HepG2 (cell line): ENCODE results near the gene SVBP. TPM values are rescaled to one million over a fixed set of nuclear protein-coding genes. Genes with fewer than 3 reads are reported as not detected.

Source experiments
- ATAC-seq: fragments of 200-7000 bp; cut with Tn5 transposase; 3 replicates; pipeline ENCODE4 v1.9.1; 2020; ENCODE audit warnings: mild to moderate bottlenecking, moderate library complexity
- BruUV-seq: library from RNA; stranded (reverse); fragments of 400-500 nt; replicated peaks from 2 replicates; lab custom pipeline; 2021; lab: Mats Ljungman, UMichigan
- CTCF ChIA-PET: fragments of 300-600 bp; formaldehyde crosslinking; extraction: SDS; loops from one replicate; lab custom pipeline; 2021; ENCODE audit warnings: low total read pairs, inconsistent platforms, low intra/inter-chr PET ratio; lab: Yijun Ruan, JAX
- POLR2A ChIA-PET: fragments of 350-600 bp; sonication (Branson Sonifier 250); formaldehyde crosslinking; loops from one replicate; lab custom pipeline; 2020; ENCODE audit warnings: antibody characterized with exemption, inconsistent platforms; lab: Yijun Ruan, JAX
- DNase-seq: peaks from one replicate; pipeline ENCODE4 v3.0.0-alpha.2; 2015; ENCODE audit warnings: low spot score
- FAIRE-seq: peaks from 3 replicates; lab custom pipeline; 2011; peaks lifted over from hg19 to GRCh38; lab: Jason Lieb, UNC
- H2AFZ ChIP-seq: one replicate; pipeline ENCODE4 v1.6.1; 2011; ENCODE audit warnings: low read length, inconsistent platforms
- H3K27ac ChIP-seq: fragments of 300-600 bp; 3 replicates; pipeline ENCODE4 v1.8.0; 2011; ENCODE audit warnings: mixed run types, mild to moderate bottlenecking, mixed read lengths, low read length, inconsistent platforms; ENCODE audit not compliant: insufficient read depth; ENCODE audit errors: extremely low read length
- H3K27me3 ChIP-seq, 2 experiments: fragments of 200-600 bp in 1 of 2; 2 replicates in 1 of 2; 3 replicates in 1 of 2; pipeline versions ENCODE4 v1.6.0 to v1.8.0; 2011; ENCODE audit warnings: low read length in 2 of 2, mild to moderate bottlenecking in 2 of 2, moderate library complexity in 2 of 2, inconsistent platforms in 1 of 2; ENCODE audit not compliant: insufficient read depth in 2 of 2, control insufficient read depth in 1 of 2
- H3K36me3 ChIP-seq, 2 experiments: fragments of 200-600 bp in 1 of 2; replicated peaks in 1 of 2; 2 replicates in 1 of 2; 3 replicates in 1 of 2; pipeline versions ENCODE4 v1.5.1 to v1.8.0; 2011; ENCODE audit warnings: low read length in 2 of 2, inconsistent platforms in 1 of 2; ENCODE audit not compliant: insufficient read depth in 2 of 2, control insufficient read depth in 1 of 2
- H3K4me1 ChIP-seq: 2 replicates; pipeline ENCODE4 v1.5.1; 2012; ENCODE audit warnings: low read length, inconsistent platforms; ENCODE audit not compliant: insufficient read depth
- H3K4me2 ChIP-seq: 2 replicates; pipeline ENCODE4 v1.6.0; 2011; ENCODE audit warnings: low read depth, low read length, inconsistent platforms
- H3K4me3 ChIP-seq, 3 experiments: fragments of 200-600 bp in 1 of 3; sonication (generic), shearing (Covaris generic) in 1 of 3; replicated peaks in 1 of 3; 2 replicates each; pipeline ENCODE4 v1.5.1; 2011 to 2016; ENCODE audit warnings: low read length in 3 of 3, inconsistent platforms in 2 of 3, low read depth in 2 of 3, mild to moderate bottlenecking in 2 of 3, control low read depth in 1 of 3, mixed read lengths in 1 of 3; ENCODE audit not compliant: insufficient read depth in 1 of 3
- H3K79me2 ChIP-seq: one replicate; pipeline ENCODE4 v1.6.1; 2011; ENCODE audit warnings: low read length, inconsistent platforms; ENCODE audit not compliant: insufficient read depth
- H3K9ac ChIP-seq: 2 replicates; pipeline ENCODE4 v1.6.0; 2011; ENCODE audit warnings: mild to moderate bottlenecking, low read depth, low read length, inconsistent platforms; ENCODE audit not compliant: insufficient read depth
- H3K9me3 ChIP-seq: 2 replicates; pipeline ENCODE4 v1.5.1; 2012; ENCODE audit warnings: mild to moderate bottlenecking, low read length
- H4K20me1 ChIP-seq: 2 replicates; pipeline ENCODE4 v1.6.0; 2011; ENCODE audit warnings: inconsistent platforms, mild to moderate bottlenecking, low read length, moderate library complexity; ENCODE audit not compliant: insufficient read depth
- DR1 ChIP-seq: sonication (generic); formaldehyde crosslinking; IDR thresholded peaks from 2 replicates; pipeline ENCODE4 v1.8.0; 2021; ENCODE audit warnings: mild to moderate bottlenecking, missing genetic modification reagents, inconsistent platforms
- KMT2A ChIP-seq: sonication (generic); formaldehyde crosslinking; IDR thresholded peaks from 2 replicates; pipeline ENCODE4 v1.4.0; 2020; ENCODE audit warnings: missing genetic modification reagents
- MATR3 ChIP-seq: sonication (generic); formaldehyde crosslinking; IDR thresholded peaks from 2 replicates; pipeline ENCODE4 v1.4.0; 2020; ENCODE audit warnings: missing genetic modification reagents
- NFE2 ChIP-seq: sonication (generic); formaldehyde crosslinking; IDR thresholded peaks from 2 replicates; pipeline ENCODE4 v1.4.0; 2020; ENCODE audit warnings: missing genetic modification reagents
- NR2C2 ChIP-seq: sonication (generic); formaldehyde crosslinking; IDR thresholded peaks from 2 replicates; pipeline ENCODE4 v1.4.0; 2020; ENCODE audit warnings: missing genetic modification reagents, mild to moderate bottlenecking, moderate library complexity, borderline replicate concordance
- POLR2A ChIP-seq, 2 experiments: IDR thresholded peaks; 2 replicates each; pipeline ENCODE4 v1.6.1; 2011; ENCODE audit warnings: low read depth in 2 of 2, low read length in 2 of 2, mild to moderate bottlenecking in 1 of 2, moderate library complexity in 1 of 2; ENCODE audit not compliant: insufficient read depth in 1 of 2
- POLR2AphosphoS5 ChIP-seq: IDR thresholded peaks from 2 replicates; pipeline ENCODE4 v1.6.1; 2012; ENCODE audit warnings: low read depth, low read length
- TARDBP ChIP-seq: sonication (generic); formaldehyde crosslinking; IDR thresholded peaks from 2 replicates; pipeline ENCODE4 v1.8.0; 2022; ENCODE audit warnings: mild to moderate bottlenecking, missing genetic modification reagents
- ZFP90 ChIP-seq: sonication (generic); formaldehyde crosslinking; IDR thresholded peaks from 2 replicates; pipeline ENCODE4 v1.8.0; 2022; ENCODE audit warnings: missing genetic modification reagents, mild to moderate bottlenecking, inconsistent platforms, borderline replicate concordance
- ZNF10 ChIP-seq: sonication (generic); formaldehyde crosslinking; IDR thresholded peaks from 2 replicates; pipeline ENCODE4 v1.4.0; 2020; ENCODE audit warnings: mild to moderate bottlenecking, low read depth, missing genetic modification reagents, borderline replicate concordance
- ZNF720 ChIP-seq: sonication (generic); formaldehyde crosslinking; IDR thresholded peaks from 2 replicates; pipeline ENCODE4 v1.4.0; 2020; ENCODE audit warnings: missing genetic modification reagents
- ZSCAN25 ChIP-seq: sonication (generic); formaldehyde crosslinking; IDR thresholded peaks from 2 replicates; pipeline ENCODE4 v1.8.0; 2022; ENCODE audit warnings: mild to moderate bottlenecking, missing genetic modification reagents
- WGBS: methylation state at CpG from one replicate; pipeline ENCODE4 v1.1.6; 2017; ENCODE audit warnings: low lambda C conversion rate; 5-methylcytosine and 5-hydroxymethylcytosine counted together
- in situ Hi-C: cut with HindIII; loops from 2 replicates; pipeline ENCODE4 v1.10.0; 2017; ENCODE audit warnings: low pct_unique_long_range_greater_than_20kb; ENCODE audit not compliant: extremely low pct_ligation_motif_present
- intact Hi-C: fragments of 100-400 bp; cut with micrococcal nuclease; formaldehyde crosslinking; loops from one replicate; pipeline ENCODE4 v1.10.0; 2022; ENCODE audit not compliant: unreplicated experiment
- polyA plus RNA-seq, 8 experiments: library from polyadenylated mRNA; depleted of rRNA in 3 of 8; stranded (reverse) in 7 of 8; unstranded in 1 of 8; fragments of >200 nt; fragmentation: Illumina TruSeq in 4 of 8; extraction: Trizol in 4 of 8; gene quantifications; 2 replicates each; pipeline versions ENCODE4 v1.2.1 to v1.2.3, GENCODE V29; 2011 to 2016; ENCODE audit warnings: low read depth in 4 of 8, missing spikeins in 1 of 8, mixed read lengths in 1 of 8; ENCODE audit not compliant: insufficient read depth in 1 of 8
- total RNA-seq, 5 experiments: library from RNA; depleted of rRNA; stranded (reverse); fragments of >200 nt; fragmentation: Illumina TruSeq; extraction: Trizol; gene quantifications; 2 replicates each; pipeline ENCODE4 v1.2.3, GENCODE V29; 2016; ENCODE audit warnings: low read depth in 1 of 5
- TF ChIP-seq, protein P1 (sequence below): sonication (generic); formaldehyde crosslinking; IDR thresholded peaks from 2 replicates; pipeline ENCODE4 v1.4.0; 2020; ENCODE audit warnings: missing genetic modification reagents
- TF ChIP-seq, protein P2 (sequence below): sonication (generic); formaldehyde crosslinking; IDR thresholded peaks from 2 replicates; pipeline ENCODE4 v1.4.0; 2020; ENCODE audit warnings: missing genetic modification reagents, mild to moderate bottlenecking, borderline replicate concordance
- TF ChIP-seq, protein P3 (sequence below): sonication (generic); formaldehyde crosslinking; IDR thresholded peaks from 2 replicates; pipeline ENCODE4 v1.4.0; 2020; ENCODE audit warnings: missing genetic modification reagents

The SVBP gene
- total and polyA plus RNA-seq, 2 of the 13 experiments (the other 11 are each of a cell fraction or from before 2014, with no cell fraction given) = 28.8 to 48.2 TPM

DNA sequence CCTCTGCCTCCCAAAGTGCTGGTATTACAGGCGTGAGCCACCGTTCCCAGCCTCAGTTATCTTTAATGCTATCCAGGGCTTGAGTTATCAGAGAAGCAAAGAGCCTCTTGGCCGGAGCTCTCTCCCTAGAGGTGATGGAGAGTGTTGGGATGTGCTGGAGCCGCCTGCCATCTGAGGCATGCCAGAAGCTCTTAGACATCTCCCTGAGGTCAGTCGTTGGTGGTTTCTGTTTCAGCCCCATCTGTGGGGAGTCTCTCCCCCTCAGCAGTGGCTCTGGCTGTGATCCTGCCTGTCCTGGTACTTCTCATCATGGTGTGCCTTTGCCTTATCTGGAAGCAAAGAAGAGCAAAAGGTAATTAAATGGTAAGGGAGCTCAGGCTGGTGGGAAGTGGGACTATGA is 17.6 kb upstream of the SVBP start (continued):
- TF ChIP-seq, protein P1, sequence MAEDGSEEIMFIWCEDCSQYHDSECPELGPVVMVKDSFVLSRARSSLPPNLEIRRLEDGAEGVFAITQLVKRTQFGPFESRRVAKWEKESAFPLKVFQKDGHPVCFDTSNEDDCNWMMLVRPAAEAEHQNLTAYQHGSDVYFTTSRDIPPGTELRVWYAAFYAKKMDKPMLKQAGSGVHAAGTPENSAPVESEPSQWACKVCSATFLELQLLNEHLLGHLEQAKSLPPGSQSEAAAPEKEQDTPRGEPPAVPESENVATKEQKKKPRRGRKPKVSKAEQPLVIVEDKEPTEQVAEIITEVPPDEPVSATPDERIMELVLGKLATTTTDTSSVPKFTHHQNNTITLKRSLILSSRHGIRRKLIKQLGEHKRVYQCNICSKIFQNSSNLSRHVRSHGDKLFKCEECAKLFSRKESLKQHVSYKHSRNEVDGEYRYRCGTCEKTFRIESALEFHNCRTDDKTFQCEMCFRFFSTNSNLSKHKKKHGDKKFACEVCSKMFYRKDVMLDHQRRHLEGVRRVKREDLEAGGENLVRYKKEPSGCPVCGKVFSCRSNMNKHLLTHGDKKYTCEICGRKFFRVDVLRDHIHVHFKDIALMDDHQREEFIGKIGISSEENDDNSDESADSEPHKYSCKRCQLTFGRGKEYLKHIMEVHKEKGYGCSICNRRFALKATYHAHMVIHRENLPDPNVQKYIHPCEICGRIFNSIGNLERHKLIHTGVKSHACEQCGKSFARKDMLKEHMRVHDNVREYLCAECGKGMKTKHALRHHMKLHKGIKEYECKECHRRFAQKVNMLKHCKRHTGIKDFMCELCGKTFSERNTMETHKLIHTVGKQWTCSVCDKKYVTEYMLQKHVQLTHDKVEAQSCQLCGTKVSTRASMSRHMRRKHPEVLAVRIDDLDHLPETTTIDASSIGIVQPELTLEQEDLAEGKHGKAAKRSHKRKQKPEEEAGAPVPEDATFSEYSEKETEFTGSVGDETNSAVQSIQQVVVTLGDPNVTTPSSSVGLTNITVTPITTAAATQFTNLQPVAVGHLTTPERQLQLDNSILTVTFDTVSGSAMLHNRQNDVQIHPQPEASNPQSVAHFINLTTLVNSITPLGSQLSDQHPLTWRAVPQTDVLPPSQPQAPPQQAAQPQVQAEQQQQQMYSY (CRISPR knock-in tag) = no peak
- TF ChIP-seq ZFP90 (CRISPR knock-in tag) = no peak
- TF ChIP-seq NFE2 (CRISPR knock-in tag) = no peak
- TF ChIP-seq ZSCAN25 (CRISPR knock-in tag) = no peak
- TF ChIP-seq ZNF720 (CRISPR knock-in tag) = no peak
- TF ChIP-seq DR1 = no peak
- no peak for TF ChIP-seq NR2C2 (CRISPR knock-in tag)
- no peak for TF ChIP-seq TARDBP (CRISPR knock-in tag)

DNA sequence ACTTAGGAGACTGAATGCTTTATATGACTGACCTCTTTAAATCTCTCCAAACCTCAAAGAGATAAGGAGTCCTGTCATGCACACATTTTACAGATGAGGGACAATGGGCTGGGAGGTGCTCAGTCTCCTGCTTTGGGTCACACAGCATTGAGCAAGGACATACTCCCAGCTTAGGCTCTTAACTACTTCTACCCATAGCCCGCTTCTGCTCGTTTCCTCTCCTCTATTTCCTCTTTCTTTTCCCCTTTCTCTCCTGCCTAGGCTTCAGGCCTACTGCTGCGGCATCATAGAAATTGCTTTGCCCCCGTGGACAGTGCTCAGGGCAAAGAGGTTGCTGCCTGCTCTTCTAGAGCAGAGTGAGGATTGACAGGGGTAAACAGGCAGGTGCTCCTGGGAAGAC is 16.8 kb upstream of the SVBP start:
- ATAC-seq (no peak), DNase-seq (no peak), FAIRE-seq (no peak)
- 93% methylated on average over 4 of the region's 4 CpGs for WGBS
- Histone ChIP-seq H3K4me3 (no peak overlapping the region), H3K79me2 (no peaks in the 10 kb centered on the region), H2AFZ (no peak overlapping the region), H3K27ac (no peak overlapping the region), H3K4me1 (no peaks in the 10 kb centered on the region), H3K4me2 (no peak overlapping the region), H4K20me1 (no peaks in the 10 kb centered on the region), H3K27me3 (no peaks in the 10 kb centered on the region), H3K36me3 (no peaks in the 10 kb centered on the region), H3K9me3 (no peaks in the 10 kb centered on the region), H3K9ac (no peak overlapping the region)
- POLR2A ChIA-PET = no interaction called here
- in situ Hi-C loops (no loop called here), intact Hi-C loops (no loop called here)
- no TSS peak for BruUV-seq
- CTCF ChIA-PET = no interaction called here
- TF ChIP-seq POLR2A (IDR thresholded peaks at IDR 0.05; ENCODE audit: insufficient read depth in 1 of 2, low read depth in 2 of 2, low read length in 2 of 2) (no peak), KMT2A (CRISPR knock-in tag) (no peak), MATR3 (CRISPR knock-in tag) (no peak), POLR2AphosphoS5 (no peak), ZNF10 (CRISPR knock-in tag) (no peak)
- TF ChIP-seq, protein P2, sequence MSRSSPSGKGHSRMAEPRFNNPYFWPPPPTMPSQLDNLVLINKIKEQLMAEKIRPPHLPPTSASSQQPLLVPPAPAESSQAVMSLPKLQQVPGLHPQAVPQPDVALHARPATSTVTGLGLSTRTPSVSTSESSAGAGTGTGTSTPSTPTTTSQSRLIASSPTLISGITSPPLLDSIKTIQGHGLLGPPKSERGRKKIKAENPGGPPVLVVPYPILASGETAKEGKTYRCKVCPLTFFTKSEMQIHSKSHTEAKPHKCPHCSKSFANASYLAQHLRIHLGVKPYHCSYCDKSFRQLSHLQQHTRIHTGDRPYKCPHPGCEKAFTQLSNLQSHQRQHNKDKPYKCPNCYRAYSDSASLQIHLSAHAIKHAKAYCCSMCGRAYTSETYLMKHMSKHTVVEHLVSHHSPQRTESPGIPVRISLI (CRISPR knock-in tag) = no peak
- TF ChIP-seq, protein P3, sequence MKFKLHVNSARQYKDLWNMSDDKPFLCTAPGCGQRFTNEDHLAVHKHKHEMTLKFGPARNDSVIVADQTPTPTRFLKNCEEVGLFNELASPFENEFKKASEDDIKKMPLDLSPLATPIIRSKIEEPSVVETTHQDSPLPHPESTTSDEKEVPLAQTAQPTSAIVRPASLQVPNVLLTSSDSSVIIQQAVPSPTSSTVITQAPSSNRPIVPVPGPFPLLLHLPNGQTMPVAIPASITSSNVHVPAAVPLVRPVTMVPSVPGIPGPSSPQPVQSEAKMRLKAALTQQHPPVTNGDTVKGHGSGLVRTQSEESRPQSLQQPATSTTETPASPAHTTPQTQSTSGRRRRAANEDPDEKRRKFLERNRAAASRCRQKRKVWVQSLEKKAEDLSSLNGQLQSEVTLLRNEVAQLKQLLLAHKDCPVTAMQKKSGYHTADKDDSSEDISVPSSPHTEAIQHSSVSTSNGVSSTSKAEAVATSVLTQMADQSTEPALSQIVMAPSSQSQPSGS (CRISPR knock-in tag) = no peak
